Breast epithelium (tissue), 4 donors: Measurements from ENCODE around the gene HOXA11. TPM values are rescaled to one million over a fixed set of nuclear protein-coding genes. Genes with fewer than 3 reads are reported as not detected.

Source experiments
- DNase-seq, 2 donors: peaks; one replicate each; pipeline ENCODE4 v3.0.0-alpha.2; 2019; ENCODE audit warnings: low spot score in 2 of 2
- H3K27ac ChIP-seq, 2 donors: fragments of 200-600 bp; sonication (generic) in 1 of 2; one replicate each; pipeline ENCODE4 v1.5.1; 2016 to 2019; ENCODE audit warnings: mild to moderate bottlenecking in 1 of 2
- H3K27me3 ChIP-seq, 2 donors: fragments of 200-600 bp; sonication (generic) in 1 of 2; one replicate each; pipeline versions ENCODE4 v1.5.1 to v1.6.0; 2017 to 2019; ENCODE audit warnings: control low read depth in 1 of 2, mild to moderate bottlenecking in 1 of 2
- H3K36me3 ChIP-seq: fragments of 200-600 bp; one replicate; pipeline ENCODE4 v1.5.1; 2019
- H3K4me1 ChIP-seq, 2 donors: fragments of 200-600 bp; sonication (generic); one replicate each; pipeline ENCODE4 v1.5.1; 2016 to 2019; ENCODE audit warnings: control low read depth in 1 of 2
- H3K4me3 ChIP-seq, 3 donors: fragments of 200-600 bp; sonication (generic); 1 replicate in 2 of 3; 2 replicates in 1 of 3; pipeline ENCODE4 v1.5.1; 2016 to 2019; ENCODE audit warnings: mild to moderate bottlenecking in 3 of 3, moderate library complexity in 2 of 3
- H3K9me3 ChIP-seq, 2 donors: fragments of 200-600 bp; sonication (generic) in 1 of 2; one replicate each; pipeline ENCODE4 v1.5.1; 2016 to 2019; ENCODE audit warnings: control low read depth in 1 of 2
- POLR2A ChIP-seq: fragments of 450-650 bp; IDR thresholded peaks from one replicate; pipeline ENCODE4 v1.6.1; 2016; ENCODE audit warnings: antibody characterized with exemption, mild to moderate bottlenecking, moderate library complexity
- POLR2AphosphoS5 ChIP-seq, 3 donors: sonication (generic); formaldehyde crosslinking; IDR thresholded peaks; one replicate each; pipeline ENCODE4 v1.6.1; 2017; ENCODE audit warnings: antibody characterized with exemption in 3 of 3
- intact Hi-C: fragments of 100-400 bp; cut with DNase I; formaldehyde crosslinking; loops from one replicate; pipeline ENCODE4 v1.15.1; 2023; ENCODE audit warnings: low total_unique reads
- total RNA-seq, 3 donors: library from RNA; depleted of rRNA; stranded (reverse); fragments of >200 nt; gene quantifications; one replicate each; pipeline ENCODE4 v1.1.0, GENCODE V29; 2016
- TF ChIP-seq, protein P1 (sequence below), 3 donors: fragments of 450-650 bp; IDR thresholded peaks; one replicate each; pipeline ENCODE4 v1.5.1; 2016 to 2017; ENCODE audit warnings: antibody characterized with exemption in 3 of 3, mild to moderate bottlenecking in 3 of 3, moderate library complexity in 3 of 3

HOXA11 gene
- total RNA-seq, 3 donors from 2014 or later = 1.9 TPM; not detected in 2

DNA sequence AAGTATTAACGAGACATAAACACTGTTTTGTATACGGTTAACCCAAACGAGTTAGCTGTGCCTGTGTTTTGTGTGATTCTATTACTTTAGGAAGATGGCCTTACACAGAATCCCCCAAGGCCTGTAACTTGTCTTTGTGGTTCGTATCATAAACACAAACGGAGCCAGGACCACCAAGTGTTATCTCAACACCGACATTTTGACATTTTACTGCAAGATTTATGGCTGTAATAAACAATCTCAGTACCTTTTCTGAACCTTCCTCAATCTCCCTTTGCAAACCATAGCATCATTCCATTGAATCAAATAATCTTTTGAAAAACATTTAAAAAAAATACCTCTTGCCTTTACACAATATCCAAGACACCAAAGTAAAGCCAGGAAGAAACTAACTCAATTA is 52.1 kb downstream of the HOXA11 start:
- Histone ChIP-seq H3K9me3 (no peaks in the 10 kb centered on the region), H3K36me3 (no peaks in the 10 kb centered on the region), H3K4me1 (peaks cover 5 to 10% of the 10 kb centered on the region in 2 donors), H3K27me3 (no peaks in the 10 kb centered on the region), H3K27ac (peak overlapping the region; percentile 82 to 96), H3K4me3 (no peak overlapping the region)
- intact Hi-C loops = loop anchor here (5.0 kb wide), 1 partner anchor 1031 kb away; no protein-coding TSS in a partner anchor
- DNase-seq = no peak
- TF ChIP-seq POLR2AphosphoS5 (IDR thresholded peaks at IDR 0.05) = no peak

DNA sequence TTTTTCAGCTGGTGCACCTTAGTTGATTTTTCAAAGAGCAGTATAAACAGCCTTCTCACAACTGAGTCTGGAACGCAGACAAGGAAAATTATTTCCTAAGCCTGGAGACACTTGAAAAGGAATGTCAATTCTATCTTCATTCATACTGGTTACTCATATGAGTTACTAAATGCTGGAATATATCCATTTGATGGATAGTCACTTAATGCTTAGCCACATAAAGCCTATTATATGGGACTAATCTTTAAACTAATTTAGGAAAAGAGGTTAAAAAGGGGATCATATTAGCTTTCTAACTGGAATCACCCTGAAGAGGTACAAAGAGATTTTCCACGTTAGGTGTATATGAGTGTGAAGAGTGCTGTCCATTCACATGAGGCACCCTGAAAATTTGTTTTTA is 52.8 kb downstream of the HOXA11 start:
- Histone ChIP-seq H3K4me1 (peaks cover 5 to 10% of the 10 kb centered on the region in 2 donors), H3K9me3 (no peaks in the 10 kb centered on the region), H3K36me3 (no peaks in the 10 kb centered on the region), H3K27me3 (no peaks in the 10 kb centered on the region), H3K27ac (peak overlapping the region in 1 of 2 donors; percentile 4), H3K4me3 (no peak overlapping the region)
- no peak for DNase-seq
- TF ChIP-seq, protein P1, sequence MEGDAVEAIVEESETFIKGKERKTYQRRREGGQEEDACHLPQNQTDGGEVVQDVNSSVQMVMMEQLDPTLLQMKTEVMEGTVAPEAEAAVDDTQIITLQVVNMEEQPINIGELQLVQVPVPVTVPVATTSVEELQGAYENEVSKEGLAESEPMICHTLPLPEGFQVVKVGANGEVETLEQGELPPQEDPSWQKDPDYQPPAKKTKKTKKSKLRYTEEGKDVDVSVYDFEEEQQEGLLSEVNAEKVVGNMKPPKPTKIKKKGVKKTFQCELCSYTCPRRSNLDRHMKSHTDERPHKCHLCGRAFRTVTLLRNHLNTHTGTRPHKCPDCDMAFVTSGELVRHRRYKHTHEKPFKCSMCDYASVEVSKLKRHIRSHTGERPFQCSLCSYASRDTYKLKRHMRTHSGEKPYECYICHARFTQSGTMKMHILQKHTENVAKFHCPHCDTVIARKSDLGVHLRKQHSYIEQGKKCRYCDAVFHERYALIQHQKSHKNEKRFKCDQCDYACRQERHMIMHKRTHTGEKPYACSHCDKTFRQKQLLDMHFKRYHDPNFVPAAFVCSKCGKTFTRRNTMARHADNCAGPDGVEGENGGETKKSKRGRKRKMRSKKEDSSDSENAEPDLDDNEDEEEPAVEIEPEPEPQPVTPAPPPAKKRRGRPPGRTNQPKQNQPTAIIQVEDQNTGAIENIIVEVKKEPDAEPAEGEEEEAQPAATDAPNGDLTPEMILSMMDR (IDR thresholded peaks at IDR 0.05) = no peak
- TF ChIP-seq POLR2A (no peak), POLR2AphosphoS5 (IDR thresholded peaks at IDR 0.05) (no peak)
- intact Hi-C loops = loop anchor here (5.0 kb wide), 1 partner anchor 1030 kb away; no protein-coding TSS in a partner anchor

DNA sequence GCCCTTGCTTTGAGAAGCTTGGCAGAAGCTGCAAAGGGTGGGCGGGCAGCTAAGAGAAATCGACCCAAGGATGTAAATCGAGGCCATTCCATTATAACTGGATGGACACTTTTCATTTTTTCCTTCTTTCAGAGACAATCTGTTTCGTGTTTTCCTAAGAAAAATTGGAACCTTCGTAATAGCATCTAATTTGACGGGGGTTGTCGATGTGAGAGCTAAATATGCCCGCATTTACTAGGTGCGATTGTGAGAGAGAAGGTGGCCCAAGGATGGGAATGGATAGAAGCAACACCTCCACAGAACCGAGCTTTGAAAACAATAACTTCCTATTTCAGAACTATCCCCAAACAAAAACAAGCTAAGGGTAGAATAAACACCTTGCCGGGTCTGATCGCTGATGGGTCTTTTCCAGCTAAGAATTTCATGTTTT is 53.6 kb downstream of the HOXA11 start:
- intact Hi-C loops = loop anchor here (5.0 kb wide), 1 partner anchor 1029 kb away; no protein-coding TSS in a partner anchor
- H3K27ac ChIP-seq = peak overlapping the region; percentile 94 to 98
- H3K36me3 ChIP-seq = no peaks in the 10 kb centered on the region
- peak in 1 of 2 donors; percentile 7 for DNase-seq
- no peak for TF ChIP-seq POLR2AphosphoS5 (IDR thresholded peaks at IDR 0.05)
- TF ChIP-seq POLR2A = no peak
- TF ChIP-seq, protein P1 (IDR thresholded peaks at IDR 0.05) = no peak
- peaks cover 5 to 13% of the 10 kb centered on the region in 2 donors for H3K4me1 ChIP-seq
- peak overlapping the region; percentile 69 to 98 (median 90) for H3K4me3 ChIP-seq
- H3K9me3 ChIP-seq = no peaks in the 10 kb centered on the region
- no peaks in the 10 kb centered on the region for H3K27me3 ChIP-seq

Other genes with a start within 250 kb of the HOXA11 start
- under 1 TPM; 0.33 to 0.80 (median 0.44) TPM for gene HOXA1, start 89.2 kb downstream of the HOXA11 start, total RNA-seq
- 1 to 10 TPM in 2 of 3 donors, under 1 TPM in 1; 0.80 to 5.4 (median 1.3) TPM for gene HOXA2, start 82.5 kb downstream of the HOXA11 start, total RNA-seq
- 1 to 10 TPM in 2 of 3 donors, under 1 TPM in 1; 0.80 to 2.8 (median 2.0) TPM for gene HOXA4, start 54.5 kb downstream of the HOXA11 start, total RNA-seq
- gene HOXA5, start 41.6 kb downstream of the HOXA11 start, total RNA-seq = 10 to 100 TPM; 11.5 to 48.7 (median 22.6) TPM
- gene HOXA6, start 37.5 kb downstream of the HOXA11 start, total RNA-seq = 10 to 100 TPM in 1 of 3 donors, 1 to 10 TPM in 2; 7.9 to 16.0 (median 9.0) TPM
- 1 to 10 TPM; 4.5 to 6.4 (median 4.6) TPM for gene HOXA3, start 32.6 kb downstream of the HOXA11 start, total RNA-seq
- gene HOXA7, start 28.6 kb downstream of the HOXA11 start, total RNA-seq = 1 to 10 TPM; 4.6 to 8.8 (median 6.2) TPM
- gene HOXA9, start 19.7 kb downstream of the HOXA11 start, total RNA-seq = 10 to 100 TPM in 1 of 3 donors, 1 to 10 TPM in 2; 7.5 to 18.4 (median 9.0) TPM
- gene HOXA10, start 10.9 kb downstream of the HOXA11 start, total RNA-seq = 10 to 100 TPM in 1 of 3 donors, 1 to 10 TPM in 2; 2.3 to 21.1 (median 5.2) TPM
- under 1 TPM in 2 of 3 donors, not detected in 1; 0.16 to 0.33 TPM for gene HOXA13, start 14.9 kb upstream of the HOXA11 start, total RNA-seq
- not detected for gene EVX1, start 57.6 kb upstream of the HOXA11 start, total RNA-seq